ENCODE results near the gene BAG3. TPM values are rescaled to one million over a fixed set of nuclear protein-coding genes. Genes with fewer than 3 reads are reported as not detected.
A peak's percentile ranks its signal among the peaks of the same experiment; 100 is the strongest.

BAG3 gene
- polyA plus RNA-seq, 4 donors, result 6.5 to 15.3 (median 10.3) TPM

GRCh38 chr10:119687192-119688032, 36.2 kb downstream of the BAG3 start:
- Histone ChIP-seq H3K9me3 (ENCODE audit: control insufficient read depth in 2 of 2, insufficient read depth in 1 of 2, low read depth in 1 of 2, low read length in 1 of 2) (no peaks in the 10 kb centered on the region), H3K27me3 (ENCODE audit: control insufficient read depth in 3 of 3, insufficient read depth in 3 of 3, low read length in 3 of 3) (no peaks in the 10 kb centered on the region), H3K27ac (ENCODE audit: low read depth in 1 of 3, low read length in 2 of 3) (peak overlapping the region in 1 of 3 donors; percentile 56), H3K36me3 (ENCODE audit: control insufficient read depth in 3 of 3, insufficient read depth in 2 of 3, low read depth in 1 of 3, low read length in 3 of 3) (no peaks in the 10 kb centered on the region), H3K4me1 (ENCODE audit: control insufficient read depth in 3 of 3, insufficient read depth in 2 of 3, low read depth in 1 of 3, low read length in 2 of 3) (peaks cover 0 to 14% (median 0%) of the 10 kb centered on the region in 3 donors), H3K4me3 (ENCODE audit: low read depth in 1 of 3, low read length in 3 of 3) (peak overlapping the region in 1 of 3 donors; percentile 35)
- FAIRE-seq (no peak), DNase-seq (peak in 1 of 2 donors; percentile 38)
- 59 to 67% (median 67%) methylated on average over 10 of the region's 10 CpGs for WGBS, 3 donors

GRCh38 chr10:119688033-119688508, 36.9 kb downstream of the BAG3 start:
- FAIRE-seq (no peak), DNase-seq (peak in 1 of 2 donors; percentile 63)
- Histone ChIP-seq H3K4me1 (ENCODE audit: control insufficient read depth in 3 of 3, insufficient read depth in 2 of 3, low read depth in 1 of 3, low read length in 2 of 3) (peaks cover 0 to 14% (median 0%) of the 10 kb centered on the region in 3 donors), H3K27ac (ENCODE audit: low read depth in 1 of 3, low read length in 2 of 3) (peak overlapping the region in 1 of 3 donors; percentile 56), H3K9me3 (ENCODE audit: control insufficient read depth in 2 of 2, insufficient read depth in 1 of 2, low read depth in 1 of 2, low read length in 1 of 2) (no peaks in the 10 kb centered on the region), H3K4me3 (ENCODE audit: low read depth in 1 of 3, low read length in 3 of 3) (no peak overlapping the region), H3K36me3 (ENCODE audit: control insufficient read depth in 3 of 3, insufficient read depth in 2 of 3, low read depth in 1 of 3, low read length in 3 of 3) (no peaks in the 10 kb centered on the region), H3K27me3 (ENCODE audit: control insufficient read depth in 3 of 3, insufficient read depth in 3 of 3, low read length in 3 of 3) (no peaks in the 10 kb centered on the region)
- WGBS, 3 donors, result 71 to 81% (median 75%) methylated on average over 4 of the region's 4 CpGs

GRCh38 chr10:119689016-119689580, 37.9 kb downstream of the BAG3 start:
- 86 to 90% (median 87%) methylated on average over 6 of the region's 6 CpGs for WGBS, 3 donors
- FAIRE-seq, result no peak
- H3K9me3 ChIP-seq (ENCODE audit: control insufficient read depth in 2 of 2, insufficient read depth in 1 of 2, low read depth in 1 of 2, low read length in 1 of 2), result no peaks in the 10 kb centered on the region
- H3K4me1 ChIP-seq (ENCODE audit: control insufficient read depth in 3 of 3, insufficient read depth in 2 of 3, low read depth in 1 of 3, low read length in 2 of 3), result peaks cover 0 to 14% (median 0%) of the 10 kb centered on the region in 3 donors
- no peak for DNase-seq
- no peak overlapping the region for H3K4me3 ChIP-seq (ENCODE audit: low read depth in 1 of 3, low read length in 3 of 3)
- no peak overlapping the region for H3K27ac ChIP-seq (ENCODE audit: low read depth in 1 of 3, low read length in 2 of 3)
- H3K27me3 ChIP-seq (ENCODE audit: control insufficient read depth in 3 of 3, insufficient read depth in 3 of 3, low read length in 3 of 3), result no peaks in the 10 kb centered on the region
- no peaks in the 10 kb centered on the region for H3K36me3 ChIP-seq (ENCODE audit: control insufficient read depth in 3 of 3, insufficient read depth in 2 of 3, low read depth in 1 of 3, low read length in 3 of 3)

GRCh38 chr10:119691726-119692125, 40.5 kb downstream of the BAG3 start:
- FAIRE-seq, result no peak
- no peak for DNase-seq
- 92 to 96% (median 94%) methylated on average over 3 of the region's 3 CpGs for WGBS, 3 donors
- H3K27ac ChIP-seq (ENCODE audit: low read depth in 1 of 3, low read length in 2 of 3), result no peak overlapping the region
- peaks cover 0 to 2% (median 0%) of the 10 kb centered on the region in 3 donors for H3K27me3 ChIP-seq (ENCODE audit: control insufficient read depth in 3 of 3, insufficient read depth in 3 of 3, low read length in 3 of 3)
- no peaks in the 10 kb centered on the region for H3K36me3 ChIP-seq (ENCODE audit: control insufficient read depth in 3 of 3, insufficient read depth in 2 of 3, low read depth in 1 of 3, low read length in 3 of 3)
- no peak overlapping the region for H3K4me3 ChIP-seq (ENCODE audit: low read depth in 1 of 3, low read length in 3 of 3)
- no peaks in the 10 kb centered on the region for H3K9me3 ChIP-seq (ENCODE audit: control insufficient read depth in 2 of 2, insufficient read depth in 1 of 2, low read depth in 1 of 2, low read length in 1 of 2)
- peaks cover 0 to 13% (median 0%) of the 10 kb centered on the region in 3 donors for H3K4me1 ChIP-seq (ENCODE audit: control insufficient read depth in 3 of 3, insufficient read depth in 2 of 3, low read depth in 1 of 3, low read length in 2 of 3)

- Histone ChIP-seq H3K36me3 (ENCODE audit: control insufficient read depth in 3 of 3, insufficient read depth in 2 of 3, low read depth in 1 of 3, low read length in 3 of 3) (no peaks in the 10 kb centered on the region), H3K27ac (ENCODE audit: low read depth in 1 of 3, low read length in 2 of 3) (peak overlapping the region in 1 of 3 donors; percentile 36), H3K4me1 (ENCODE audit: control insufficient read depth in 3 of 3, insufficient read depth in 2 of 3, low read depth in 1 of 3, low read length in 2 of 3) (no peaks in the 10 kb centered on the region), H3K9me3 (ENCODE audit: control insufficient read depth in 2 of 2, insufficient read depth in 1 of 2, low read depth in 1 of 2, low read length in 1 of 2) (no peaks in the 10 kb centered on the region), H3K27me3 (ENCODE audit: control insufficient read depth in 3 of 3, insufficient read depth in 3 of 3, low read length in 3 of 3) (peaks cover 0 to 2% (median 0%) of the 10 kb centered on the region in 3 donors), H3K4me3 (ENCODE audit: low read depth in 1 of 3, low read length in 3 of 3) (no peak overlapping the region)
- WGBS, 3 donors, result 67 to 77% (median 72%) methylated on average over 6 of the region's 6 CpGs
- FAIRE-seq (no peak), DNase-seq (peak in 1 of 2 donors; percentile 11)
Measured at GRCh38 chr10:119693262-119693957, 42.2 kb downstream of the BAG3 start.

GRCh38 chr10:119694608-119695007, 43.4 kb downstream of the BAG3 start:
- no peaks in the 10 kb centered on the region for H3K4me1 ChIP-seq (ENCODE audit: control insufficient read depth in 3 of 3, insufficient read depth in 2 of 3, low read depth in 1 of 3, low read length in 2 of 3)
- H3K27me3 ChIP-seq (ENCODE audit: control insufficient read depth in 3 of 3, insufficient read depth in 3 of 3, low read length in 3 of 3), result peaks cover 0 to 2% (median 0%) of the 10 kb centered on the region in 3 donors
- no peak for DNase-seq
- H3K36me3 ChIP-seq (ENCODE audit: control insufficient read depth in 3 of 3, insufficient read depth in 2 of 3, low read depth in 1 of 3, low read length in 3 of 3), result no peaks in the 10 kb centered on the region
- no peak overlapping the region for H3K27ac ChIP-seq (ENCODE audit: low read depth in 1 of 3, low read length in 2 of 3)
- WGBS, 3 donors, result 85 to 91% (median 89%) methylated on average over 7 of the region's 7 CpGs
- H3K9me3 ChIP-seq (ENCODE audit: control insufficient read depth in 2 of 2, insufficient read depth in 1 of 2, low read depth in 1 of 2, low read length in 1 of 2), result no peaks in the 10 kb centered on the region
- no peak for FAIRE-seq
- H3K4me3 ChIP-seq (ENCODE audit: low read depth in 1 of 3, low read length in 3 of 3), result no peak overlapping the region

GRCh38 chr10:119700321-119700954, 49.3 kb downstream of the BAG3 start:
- Histone ChIP-seq H3K9me3 (ENCODE audit: control insufficient read depth in 2 of 2, insufficient read depth in 1 of 2, low read depth in 1 of 2, low read length in 1 of 2) (no peaks in the 10 kb centered on the region), H3K27ac (ENCODE audit: low read depth in 1 of 3, low read length in 2 of 3) (no peak overlapping the region), H3K4me1 (ENCODE audit: control insufficient read depth in 3 of 3, insufficient read depth in 2 of 3, low read depth in 1 of 3, low read length in 2 of 3) (no peaks in the 10 kb centered on the region), H3K4me3 (ENCODE audit: low read depth in 1 of 3, low read length in 3 of 3) (no peak overlapping the region), H3K27me3 (ENCODE audit: control insufficient read depth in 3 of 3, insufficient read depth in 3 of 3, low read length in 3 of 3) (peaks cover 0 to 2% (median 0%) of the 10 kb centered on the region in 3 donors), H3K36me3 (ENCODE audit: control insufficient read depth in 3 of 3, insufficient read depth in 2 of 3, low read depth in 1 of 3, low read length in 3 of 3) (no peaks in the 10 kb centered on the region)
- DNase-seq, result no peak
- 59 to 70% (median 63%) methylated on average over 4 of the region's 4 CpGs for WGBS, 3 donors
- FAIRE-seq, result no peak

GRCh38 chr10:119701861-119702260, 50.7 kb downstream of the BAG3 start:
- no peaks in the 10 kb centered on the region for H3K27me3 ChIP-seq (ENCODE audit: control insufficient read depth in 3 of 3, insufficient read depth in 3 of 3, low read length in 3 of 3)
- FAIRE-seq (no peak), DNase-seq (no peak)
- no peaks in the 10 kb centered on the region for H3K4me1 ChIP-seq (ENCODE audit: control insufficient read depth in 3 of 3, insufficient read depth in 2 of 3, low read depth in 1 of 3, low read length in 2 of 3)
- no peak overlapping the region for H3K27ac ChIP-seq (ENCODE audit: low read depth in 1 of 3, low read length in 2 of 3)
- H3K4me3 ChIP-seq (ENCODE audit: low read depth in 1 of 3, low read length in 3 of 3), result no peak overlapping the region
- 38 to 46% (median 45%) methylated on average over 7 of the region's 7 CpGs for WGBS, 3 donors
- H3K9me3 ChIP-seq (ENCODE audit: control insufficient read depth in 2 of 2, insufficient read depth in 1 of 2, low read depth in 1 of 2, low read length in 1 of 2), result peaks cover 0 to 2% of the 10 kb centered on the region in 2 donors
- no peaks in the 10 kb centered on the region for H3K36me3 ChIP-seq (ENCODE audit: control insufficient read depth in 3 of 3, insufficient read depth in 2 of 3, low read depth in 1 of 3, low read length in 3 of 3)
